Activated T-helper 9 cell treated with anti-CD3 and anti-CD28 coated beads, Interleukin-2, amount 50 U/mL, for 16 hours (primary cell): ENCODE data around the gene EYS.

Experiments used
- DNase-seq: peaks from one replicate; pipeline ENCODE4 v3.0.0-alpha.2; 2020; ENCODE audit warnings: low read depth

The EYS gene

DNA sequence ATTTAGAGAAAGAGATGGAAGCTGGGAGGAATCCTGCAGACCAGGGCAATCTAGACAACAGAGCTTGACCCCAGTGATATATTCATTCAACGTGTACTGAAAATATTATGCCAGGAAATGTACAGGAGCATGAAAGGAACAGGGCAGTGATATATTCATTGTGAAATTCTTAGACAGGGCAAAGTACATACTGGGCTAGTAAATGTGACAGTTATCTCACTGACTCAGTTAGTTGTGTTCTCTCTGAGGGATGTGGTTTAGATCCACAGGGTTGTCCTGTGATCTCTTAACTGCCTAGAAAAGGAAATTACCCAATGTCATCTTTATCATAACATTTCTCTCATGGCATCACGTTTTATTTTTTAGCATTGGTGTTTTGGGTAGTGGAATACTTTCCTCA is 891.3 kb downstream of the EYS start:
- DNase-seq, result no peak

DNA sequence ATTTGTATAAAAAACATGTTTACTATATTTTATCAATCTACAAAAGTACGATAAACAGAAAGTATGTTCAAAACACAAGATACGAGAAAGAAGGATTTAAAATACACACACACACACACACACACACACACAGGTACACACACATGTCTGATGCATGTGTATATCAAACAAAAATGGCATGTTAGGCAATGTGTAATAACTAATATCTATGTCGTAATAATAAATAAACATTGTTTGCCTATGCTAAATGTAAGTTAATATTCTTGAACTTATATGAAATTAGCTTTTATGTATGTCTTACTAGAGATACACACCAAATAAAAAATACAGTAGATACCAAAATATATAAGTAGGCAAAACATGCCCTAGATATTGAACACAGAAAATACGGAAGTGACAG is 894.9 kb downstream of the EYS start:
- DNase-seq, result no peak

DNA sequence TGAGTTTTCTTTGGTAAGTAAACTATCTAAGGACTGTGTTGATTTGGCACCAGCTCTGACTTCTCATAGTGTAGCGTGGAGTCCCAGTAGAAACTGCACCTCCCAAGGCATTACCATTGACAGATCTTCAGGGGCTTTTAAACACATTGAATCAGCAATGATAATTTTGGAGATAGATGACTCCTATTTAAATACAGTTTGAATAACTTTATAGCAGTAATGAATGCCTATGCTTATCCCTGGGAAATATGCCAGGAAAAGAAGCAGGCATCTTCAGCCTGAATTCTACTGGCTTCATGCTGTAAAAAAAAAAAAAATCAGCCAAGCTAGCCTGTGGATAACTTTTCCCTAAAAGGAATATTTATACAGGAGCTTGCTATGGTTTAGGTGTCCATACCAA is 895.9 kb downstream of the EYS start:
- no peak for DNase-seq

GRCh38 chr6:64807785-64808184 is 899.2 kb downstream of the EYS start:
- no peak for DNase-seq

DNA sequence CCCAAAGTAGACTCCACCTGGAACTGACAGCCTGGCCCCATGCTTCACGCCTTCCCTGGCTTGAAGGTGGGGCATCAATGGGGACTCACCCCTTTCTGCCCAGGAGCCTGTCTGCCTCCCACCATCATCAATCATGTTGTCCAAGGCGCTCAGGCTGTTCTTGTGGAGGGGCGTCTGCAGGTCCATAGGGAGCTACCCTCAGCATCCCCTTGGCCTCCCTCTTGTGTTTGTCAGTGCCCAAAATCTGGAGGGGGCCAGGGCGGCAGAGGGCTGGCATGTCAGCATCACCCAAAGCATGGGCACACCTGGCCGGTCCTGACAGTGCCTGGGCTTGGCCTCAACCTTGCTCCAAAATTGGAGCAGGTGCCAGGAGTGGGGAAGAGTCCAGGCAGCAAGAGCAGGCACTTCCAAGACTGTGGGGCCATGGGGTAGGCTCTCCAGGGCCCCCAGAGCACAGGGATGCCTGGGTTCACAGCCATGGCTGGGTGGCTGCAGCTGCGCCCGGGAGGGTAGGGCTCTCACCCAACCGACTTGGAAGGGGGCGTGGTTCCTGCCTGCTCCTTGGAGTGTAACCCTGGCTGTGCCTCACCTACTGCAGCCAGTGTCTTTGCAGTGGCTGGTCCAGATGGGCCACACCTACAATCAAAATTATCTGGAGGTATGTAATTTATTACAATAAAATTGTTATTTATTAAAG is 903.4 kb downstream of the EYS start:
- DNase-seq, result no peak

GRCh38 chr6:64792534-64792933 is 914.5 kb downstream of the EYS start:
- no peak for DNase-seq

GRCh38 chr6:64789476-64789875 is 917.5 kb downstream of the EYS start:
- no peak for DNase-seq

GRCh38 chr6:64786736-64787135 is 920.3 kb downstream of the EYS start:
- no peak for DNase-seq

- DNase-seq, result no peak
These were observed 924.1 kb downstream of the EYS start for GRCh38 chr6:64782877-64783276.

GRCh38 chr6:64777941-64778785 is 928.9 kb downstream of the EYS start:
- DNase-seq, result no peak

DNA sequence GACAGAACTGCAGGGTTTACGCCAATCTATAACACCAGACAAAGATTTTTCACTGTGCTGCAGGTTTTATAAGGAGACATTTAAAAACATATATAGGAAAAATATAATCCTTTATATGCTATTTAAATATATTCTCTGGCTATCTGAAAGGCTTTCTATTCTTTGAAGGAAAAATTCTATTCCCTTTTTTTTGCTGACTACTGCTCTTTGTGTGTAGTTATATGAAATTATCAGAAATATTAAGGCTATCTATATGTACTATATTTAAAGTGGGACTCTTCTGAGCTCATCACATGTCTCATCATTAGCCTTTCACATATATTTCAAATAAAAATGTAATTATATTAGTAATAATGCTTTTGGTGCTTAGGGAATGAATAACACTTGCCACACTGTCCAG is 930.7 kb downstream of the EYS start:
- no peak for DNase-seq

- no peak for DNase-seq
These were observed 932.1 kb downstream of the EYS start for GRCh38 chr6:64774881-64775280.

GRCh38 chr6:64750910-64751309 is 956.1 kb downstream of the EYS start:
- DNase-seq, result no peak

DNA sequence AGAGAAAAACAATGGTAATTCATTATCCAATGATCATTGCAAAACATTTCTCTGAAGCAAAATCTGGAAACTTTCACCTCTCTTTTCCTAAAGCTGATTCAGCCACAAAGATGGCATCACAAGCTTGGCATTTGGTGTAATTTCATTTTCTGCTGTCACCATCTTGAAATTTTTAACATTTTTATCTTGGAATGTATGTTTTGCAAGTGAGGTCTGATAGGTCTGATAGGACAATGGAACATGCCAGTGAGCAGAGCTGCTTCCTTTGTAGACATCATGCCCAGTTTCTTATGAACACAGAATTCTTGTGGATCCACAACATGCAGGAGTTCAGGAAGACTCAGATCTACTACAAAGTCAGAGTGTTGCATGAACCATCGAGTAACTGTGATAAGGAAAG is 969.6 kb downstream of the EYS start:
- DNase-seq, result no peak

GRCh38 chr6:64736421-64736950 is 970.5 kb downstream of the EYS start:
- no peak for DNase-seq

DNA sequence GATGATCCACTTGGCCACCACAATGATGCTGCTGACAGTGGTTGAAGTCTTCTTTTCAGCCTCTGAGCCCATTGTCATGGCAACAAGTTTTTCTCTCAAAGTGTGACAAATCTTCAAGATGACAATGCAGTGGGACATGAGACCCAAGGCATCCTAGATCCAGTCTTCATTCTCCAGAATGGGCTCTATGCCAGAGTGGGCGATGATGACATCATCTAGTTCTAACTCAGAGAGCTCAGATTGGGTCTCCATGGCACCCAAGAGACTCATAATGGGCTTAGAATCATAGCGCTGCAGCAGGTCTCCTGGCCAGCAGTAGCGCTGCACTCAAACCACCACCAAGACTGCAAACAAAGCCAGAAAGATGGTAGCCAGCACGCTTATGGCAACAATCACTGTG is 973.6 kb downstream of the EYS start:
- DNase-seq, result no peak

DNA sequence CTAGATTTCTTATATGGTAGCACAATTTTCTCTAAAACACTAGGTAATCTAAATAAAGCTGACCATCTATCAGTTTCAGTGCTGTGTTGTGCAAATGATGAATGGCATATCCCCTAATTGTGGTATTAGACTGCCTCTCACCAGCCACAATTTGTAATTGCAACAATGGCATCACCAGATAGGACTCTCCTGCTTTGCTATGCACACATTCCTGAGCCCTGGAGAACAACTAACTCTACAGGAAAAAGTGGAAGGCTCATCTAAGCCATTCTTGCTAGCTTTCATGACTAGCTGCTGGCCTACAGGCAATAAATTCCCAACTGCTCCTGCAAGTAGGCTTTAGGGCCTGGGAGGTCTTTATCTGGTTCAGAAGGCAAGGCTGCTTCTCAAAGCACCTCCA is 974.1 kb downstream of the EYS start:
- no peak for DNase-seq

- DNase-seq, result no peak
These were observed 977.5 kb downstream of the EYS start for GRCh38 chr6:64729522-64729921.

- no peak for DNase-seq
These were observed 980.0 kb downstream of the EYS start for GRCh38 chr6:64727075-64727474.

DNA sequence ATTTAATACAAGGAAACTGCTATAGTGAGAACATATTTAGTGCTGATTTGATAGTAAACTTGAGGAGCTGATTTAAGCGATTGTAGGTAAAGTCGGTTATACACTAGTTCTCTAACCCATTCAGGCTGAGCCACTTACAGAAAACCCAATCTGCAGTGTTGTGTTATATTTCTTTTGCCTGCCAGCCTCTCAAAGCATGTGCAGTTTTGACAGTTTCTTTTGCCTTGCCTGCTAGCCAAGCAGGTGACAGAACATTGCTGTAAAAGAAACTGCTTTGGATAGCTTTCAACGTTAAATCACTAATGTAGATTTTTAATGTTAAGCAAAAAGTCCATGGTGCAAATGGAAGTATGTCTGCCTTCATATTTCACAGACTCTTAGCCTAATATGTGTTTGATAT is 982.9 kb downstream of the EYS start:
- no peak for DNase-seq

- no peak for DNase-seq
These were observed 983.5 kb downstream of the EYS start for GRCh38 chr6:64723327-64724058.

DNA sequence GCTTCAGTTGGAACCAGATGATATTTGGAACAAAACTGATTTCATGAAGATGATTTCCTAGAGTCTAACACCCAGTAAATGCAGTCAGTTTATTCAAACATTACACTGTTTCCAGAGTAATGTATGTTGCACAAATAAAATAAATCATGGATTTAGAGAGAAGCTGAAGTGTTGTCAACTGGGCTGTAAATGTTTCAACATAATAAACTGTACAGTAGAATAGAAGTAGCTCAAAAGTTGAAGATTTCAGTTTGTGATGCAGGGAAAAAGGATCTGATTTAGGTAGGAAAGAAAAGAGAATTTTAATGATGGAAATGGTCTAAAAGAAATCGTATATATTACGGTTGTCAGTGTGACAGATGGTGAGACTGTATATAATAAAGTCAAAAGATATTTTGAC is 985.2 kb downstream of the EYS start:
- DNase-seq, result no peak

GRCh38 chr6:64717281-64717680 is 989.7 kb downstream of the EYS start:
- no peak for DNase-seq
